Ovary (tissue), 3 donors: ENCODE data around the gene BABAM2.

ENCODE experiments used
- POLR2A ChIP-seq: fragments of 450-650 bp; IDR thresholded peaks from one replicate; pipeline ENCODE4 v1.6.1; 2017; ENCODE audit warnings: antibody characterized with exemption, mild to moderate bottlenecking, moderate library complexity
- TF ChIP-seq, protein P1 (sequence below), 3 donors: fragments of 450-650 bp in 2 of 3; fragments of 200-600 bp in 1 of 3; IDR thresholded peaks; one replicate each; pipeline versions ENCODE4 v1.5.1 to v1.8.0; 2016 to 2022; ENCODE audit warnings: antibody characterized with exemption in 3 of 3, mild to moderate bottlenecking in 1 of 3
- donor health status: DM: no; HTN: no; CAD: no.

DNA sequence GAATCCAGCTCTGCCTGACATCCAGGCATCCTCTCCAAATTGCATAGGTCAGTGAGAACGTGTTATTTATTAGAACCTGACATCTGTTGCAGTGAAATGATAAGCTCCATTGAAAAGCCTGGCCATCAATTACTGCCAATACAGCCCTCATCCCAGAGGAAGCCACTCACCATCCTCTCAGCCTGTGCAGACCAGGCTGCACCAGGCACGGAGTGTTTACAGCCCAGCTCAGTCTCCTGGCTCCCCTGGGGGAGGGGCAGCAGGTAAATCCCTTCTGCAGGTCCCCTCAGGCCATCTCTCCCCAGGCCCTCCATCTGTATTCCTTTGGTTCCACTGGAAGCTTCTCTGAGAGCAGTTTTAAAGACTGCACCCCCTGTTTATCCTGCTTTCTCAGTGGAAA, 419.6 kb downstream of the BABAM2 start:
- TF ChIP-seq, protein P1, sequence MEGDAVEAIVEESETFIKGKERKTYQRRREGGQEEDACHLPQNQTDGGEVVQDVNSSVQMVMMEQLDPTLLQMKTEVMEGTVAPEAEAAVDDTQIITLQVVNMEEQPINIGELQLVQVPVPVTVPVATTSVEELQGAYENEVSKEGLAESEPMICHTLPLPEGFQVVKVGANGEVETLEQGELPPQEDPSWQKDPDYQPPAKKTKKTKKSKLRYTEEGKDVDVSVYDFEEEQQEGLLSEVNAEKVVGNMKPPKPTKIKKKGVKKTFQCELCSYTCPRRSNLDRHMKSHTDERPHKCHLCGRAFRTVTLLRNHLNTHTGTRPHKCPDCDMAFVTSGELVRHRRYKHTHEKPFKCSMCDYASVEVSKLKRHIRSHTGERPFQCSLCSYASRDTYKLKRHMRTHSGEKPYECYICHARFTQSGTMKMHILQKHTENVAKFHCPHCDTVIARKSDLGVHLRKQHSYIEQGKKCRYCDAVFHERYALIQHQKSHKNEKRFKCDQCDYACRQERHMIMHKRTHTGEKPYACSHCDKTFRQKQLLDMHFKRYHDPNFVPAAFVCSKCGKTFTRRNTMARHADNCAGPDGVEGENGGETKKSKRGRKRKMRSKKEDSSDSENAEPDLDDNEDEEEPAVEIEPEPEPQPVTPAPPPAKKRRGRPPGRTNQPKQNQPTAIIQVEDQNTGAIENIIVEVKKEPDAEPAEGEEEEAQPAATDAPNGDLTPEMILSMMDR (IDR thresholded peaks at IDR 0.05): no peak
- no peak for TF ChIP-seq POLR2A
